Activated T-cell treated with anti-CD3 and anti-CD28 coated beads, Interleukin-2, amount 50 U/mL, for 1 hour (primary cell): Measurements from ENCODE around the gene PRCC.

Experiments
- DNase-seq: peaks from one replicate; pipeline ENCODE4 v3.0.0-alpha.2; 2020

The PRCC gene

GRCh38 chr1:156815961-156816422 lies 48.7 kb downstream of the PRCC start:
- no peak for DNase-seq

DNA sequence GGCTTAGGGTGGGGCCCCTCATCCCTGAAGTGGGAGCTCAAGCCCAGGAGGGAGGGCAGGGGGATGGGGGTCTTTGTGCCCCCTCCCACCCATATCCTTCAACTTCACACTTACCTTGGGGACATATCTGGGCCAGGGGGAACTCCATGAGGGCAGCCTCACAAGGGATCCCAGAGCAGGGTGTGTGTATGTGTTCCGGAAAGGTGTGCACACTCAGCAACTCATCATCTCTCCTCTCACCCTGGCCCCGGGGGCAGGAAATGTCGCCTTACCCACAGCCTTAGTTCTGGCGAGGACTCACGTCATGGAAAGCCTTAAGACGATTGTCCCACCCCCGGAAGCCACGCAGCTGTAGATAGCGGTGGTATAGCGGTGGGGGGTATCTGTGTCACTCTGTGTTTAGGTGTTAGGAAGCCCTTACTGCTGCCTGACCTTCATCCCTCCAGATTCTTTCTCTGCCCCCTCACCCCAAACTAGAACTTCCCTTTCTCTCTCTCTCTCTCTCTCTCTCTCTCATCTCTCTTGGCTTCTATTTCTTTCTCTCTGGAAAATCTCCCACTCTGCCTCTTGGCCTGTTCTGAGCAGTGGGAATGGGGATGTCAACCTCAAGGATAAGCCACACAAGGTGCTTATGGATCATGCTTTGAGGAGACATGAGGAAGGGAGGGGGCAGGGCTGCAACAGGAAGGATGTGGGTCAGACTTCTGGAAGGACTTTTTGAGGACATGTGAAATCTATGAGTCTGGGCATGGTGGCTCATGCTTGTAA lies 49.4 kb downstream of the PRCC start, which contains the start of gene SH2D2A:
Gene SH2D2A (minus strand): TSS at position 288 of the 768 bp plus-strand sequence. CDS start 140 bp downstream, at position 148.
- DNase-seq: peak; percentile 90

GRCh38 chr1:156821801-156822200 lies 54.5 kb downstream of the PRCC start:
- DNase-seq: no peak

GRCh38 chr1:156822680-156823079 lies 55.3 kb downstream of the PRCC start:
- no peak for DNase-seq

- DNase-seq: no peak
These were observed 56.0 kb downstream of the PRCC start for GRCh38 chr1:156823210-156823790.

DNA sequence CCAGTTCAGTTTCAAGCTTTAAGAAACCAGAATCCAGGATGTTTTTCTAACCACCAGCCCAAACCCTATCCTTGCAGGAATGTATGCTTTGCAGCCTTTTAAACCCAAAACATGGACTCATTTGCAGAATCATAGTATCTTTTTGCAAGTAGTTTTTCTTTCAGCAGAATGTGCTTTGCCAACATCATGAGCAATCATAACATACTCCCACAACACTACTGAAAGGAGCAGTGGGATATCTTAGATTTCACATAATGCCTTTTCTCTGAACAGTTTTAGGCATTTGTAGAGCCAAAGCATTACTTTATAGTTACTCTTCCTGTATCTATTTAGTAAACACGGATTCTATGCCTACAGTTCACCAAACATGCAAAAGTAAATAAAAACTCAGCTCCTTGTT lies 59.3 kb downstream of the PRCC start:
- DNase-seq: no peak

DNA sequence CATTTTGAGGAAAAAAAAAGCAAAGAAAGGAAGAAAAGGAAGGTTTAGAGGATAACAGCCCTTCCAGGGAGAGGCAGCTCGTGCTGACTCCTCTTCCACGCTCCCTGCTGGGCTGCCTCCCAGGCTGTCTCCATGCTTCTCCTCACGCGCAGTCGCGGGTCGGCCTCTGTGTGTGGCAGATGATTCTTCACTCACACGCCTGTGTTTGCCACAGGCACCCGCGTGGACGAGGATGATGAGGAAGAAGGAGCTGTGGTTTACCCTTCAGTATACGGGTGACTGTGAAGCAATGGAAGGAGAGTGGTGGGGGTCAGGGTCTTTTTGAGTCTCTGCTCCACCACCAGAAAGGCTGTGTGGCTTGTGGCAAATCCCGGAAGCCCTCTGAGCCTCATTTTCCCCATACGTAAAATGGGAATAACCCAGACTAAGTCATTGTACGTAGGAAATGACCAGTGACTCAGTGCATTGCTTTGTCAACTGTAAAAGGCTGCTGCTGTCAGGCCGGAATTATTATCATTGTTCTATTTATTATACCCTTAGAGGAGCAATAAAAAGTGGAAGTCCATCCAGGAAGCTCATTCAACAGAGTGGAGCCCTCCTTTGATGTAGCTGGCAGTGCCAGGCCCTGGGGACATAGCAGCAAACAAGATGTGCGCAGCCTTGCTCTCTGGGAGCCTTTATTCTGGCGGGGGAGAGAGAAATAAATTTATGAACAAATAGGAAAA lies 61.2 kb downstream of the PRCC start:
- no peak for DNase-seq

- no peak for DNase-seq
These were observed 65.1 kb downstream of the PRCC start for GRCh38 chr1:156832434-156832833.

GRCh38 chr1:156833603-156834002 lies 66.3 kb downstream of the PRCC start:
- no peak for DNase-seq

DNA sequence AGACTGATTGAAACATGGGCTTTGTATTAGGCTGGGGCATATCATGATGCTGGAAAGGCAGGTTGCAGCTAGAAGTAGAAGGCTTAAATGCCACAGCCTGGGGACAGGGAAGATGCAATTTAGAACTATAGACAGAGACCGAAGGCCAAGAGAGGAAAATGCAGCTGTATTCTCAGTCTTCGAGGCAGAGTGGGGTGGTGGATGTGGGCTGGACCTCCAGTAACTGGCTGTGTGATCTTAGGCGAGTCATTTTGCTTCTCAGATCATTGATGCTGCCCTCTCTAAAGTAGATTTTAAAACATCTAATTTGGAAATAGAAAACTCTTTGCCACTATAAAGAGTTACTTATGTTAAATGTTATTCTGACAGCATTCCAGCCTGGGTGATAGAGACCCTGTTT lies 67.0 kb downstream of the PRCC start:
- DNase-seq: no peak

DNA sequence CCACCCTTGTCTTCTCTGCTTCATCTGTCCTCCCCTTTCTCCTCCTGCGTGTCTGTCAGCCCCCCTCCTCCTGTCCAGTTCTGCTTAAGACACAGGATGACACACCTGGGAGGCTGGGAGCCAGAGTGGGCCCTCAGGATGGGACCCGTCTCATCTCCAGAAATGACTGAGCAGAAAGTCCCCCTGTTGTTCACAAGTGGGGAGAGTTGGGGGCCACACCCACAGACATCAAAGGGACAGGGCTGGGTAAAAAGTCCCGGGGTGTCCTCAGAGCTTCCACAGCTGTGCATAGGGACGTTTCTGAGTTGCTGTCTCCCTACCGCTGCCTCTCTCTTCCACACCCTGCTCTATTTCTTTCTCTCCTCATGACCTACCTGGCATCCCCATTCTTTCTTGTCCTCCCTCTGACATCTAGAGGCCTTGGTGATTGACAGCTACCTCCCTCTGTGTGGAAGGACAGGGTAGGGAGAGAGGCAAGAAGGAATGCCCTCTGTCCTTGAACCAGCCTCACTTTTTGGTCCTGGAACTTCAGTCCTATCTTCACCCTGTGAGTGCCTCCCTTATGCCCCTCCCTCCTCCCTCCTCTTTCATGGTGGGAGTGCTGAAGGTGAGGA lies 68.8 kb downstream of the PRCC start:
- DNase-seq: peak; percentile 35

DNA sequence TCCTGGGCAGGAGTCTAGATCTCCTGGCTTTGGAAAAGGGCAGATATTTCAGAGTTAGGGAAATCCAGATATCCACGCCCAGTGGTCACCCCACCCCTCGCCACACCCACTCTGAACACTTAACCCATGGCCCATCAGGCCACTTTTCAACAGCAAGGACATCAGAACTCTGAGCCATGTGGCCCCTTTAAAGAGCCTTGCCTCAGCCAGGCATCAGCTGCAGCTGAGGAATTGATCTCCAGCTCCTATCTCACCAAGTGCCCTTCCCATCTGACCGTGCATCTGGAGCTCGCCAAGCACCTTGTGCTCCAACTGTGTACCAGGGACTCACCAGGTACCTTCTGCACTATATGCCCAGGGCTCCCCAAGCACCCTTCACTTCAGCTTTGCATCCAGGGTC lies 69.6 kb downstream of the PRCC start:
- no peak for DNase-seq

DNA sequence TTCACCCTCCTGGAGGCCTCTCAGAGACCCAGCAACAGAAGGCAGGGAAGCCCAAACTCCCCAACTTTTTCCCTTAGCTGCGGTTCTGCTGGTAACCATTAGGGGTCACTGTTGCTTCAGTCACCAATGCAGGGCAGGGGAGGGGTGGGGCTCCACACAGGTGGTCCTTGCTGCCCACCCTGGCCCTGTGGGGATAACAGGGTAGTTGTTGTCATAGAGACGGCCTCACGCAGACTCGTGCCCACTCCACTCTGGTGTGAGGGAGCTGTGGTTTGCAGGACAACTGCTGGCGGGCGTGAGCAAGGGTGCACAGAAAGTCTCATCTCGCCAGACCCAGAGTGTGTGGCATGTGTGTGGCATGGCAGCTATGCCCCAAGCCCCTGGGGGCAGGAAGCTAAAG lies 71.6 kb downstream of the PRCC start:
- DNase-seq: peak; percentile 63

- no peak for DNase-seq
These were observed 72.2 kb downstream of the PRCC start for GRCh38 chr1:156839426-156840109.

GRCh38 chr1:156840186-156840897 lies 73.0 kb downstream of the PRCC start:
- no peak for DNase-seq

GRCh38 chr1:156840898-156841279 lies 73.6 kb downstream of the PRCC start:
- no peak for DNase-seq

DNA sequence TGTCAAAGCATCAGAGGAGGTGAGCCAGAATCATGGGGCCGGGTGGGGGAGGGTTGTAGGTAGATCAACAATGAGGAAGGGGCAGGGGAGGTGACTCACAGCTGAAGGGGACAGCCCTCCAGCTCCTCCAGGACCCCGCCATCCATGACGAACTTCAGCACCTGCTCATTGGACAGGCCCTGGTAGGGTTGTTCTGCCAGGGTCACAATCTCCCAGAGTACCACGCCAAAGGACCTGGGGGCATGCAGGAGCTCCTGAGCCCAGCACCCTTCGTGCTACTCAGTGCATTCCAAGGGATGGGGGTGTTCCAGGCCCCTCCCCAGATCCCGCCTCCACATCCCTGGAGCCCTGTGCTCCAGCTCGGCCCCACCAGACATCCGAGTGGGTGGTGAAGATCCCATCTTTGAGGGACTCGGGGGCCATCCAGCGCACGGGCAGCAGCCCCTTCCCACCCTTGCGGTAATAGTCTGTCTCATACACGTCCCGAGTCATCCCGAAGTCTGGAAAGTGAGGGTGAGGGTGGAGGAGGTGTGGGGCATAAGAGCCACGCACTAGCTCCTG lies 74.0 kb downstream of the PRCC start:
- no peak for DNase-seq

- no peak for DNase-seq
These were observed 75.4 kb downstream of the PRCC start for GRCh38 chr1:156842618-156843300.

DNA sequence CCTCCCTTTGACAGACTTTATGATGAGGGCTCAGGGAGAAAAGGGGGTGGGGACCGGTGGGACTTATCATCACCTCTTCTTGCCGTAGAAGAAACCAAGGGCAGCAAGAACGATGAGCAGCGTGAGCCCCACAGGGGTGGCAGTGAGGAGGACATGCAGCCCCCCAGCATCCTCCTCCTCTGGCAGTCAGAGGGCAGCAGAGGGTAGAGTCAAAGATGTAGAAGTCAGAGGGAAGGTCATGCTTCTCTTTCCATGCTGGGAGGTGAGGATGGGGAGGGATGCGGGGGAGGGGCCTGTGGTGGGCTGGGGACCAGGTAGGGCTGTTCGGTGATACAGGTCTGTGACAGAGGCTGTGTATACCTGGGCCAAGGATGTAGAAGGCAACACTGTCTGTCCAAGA lies 76.8 kb downstream of the PRCC start:
- DNase-seq: no peak

DNA sequence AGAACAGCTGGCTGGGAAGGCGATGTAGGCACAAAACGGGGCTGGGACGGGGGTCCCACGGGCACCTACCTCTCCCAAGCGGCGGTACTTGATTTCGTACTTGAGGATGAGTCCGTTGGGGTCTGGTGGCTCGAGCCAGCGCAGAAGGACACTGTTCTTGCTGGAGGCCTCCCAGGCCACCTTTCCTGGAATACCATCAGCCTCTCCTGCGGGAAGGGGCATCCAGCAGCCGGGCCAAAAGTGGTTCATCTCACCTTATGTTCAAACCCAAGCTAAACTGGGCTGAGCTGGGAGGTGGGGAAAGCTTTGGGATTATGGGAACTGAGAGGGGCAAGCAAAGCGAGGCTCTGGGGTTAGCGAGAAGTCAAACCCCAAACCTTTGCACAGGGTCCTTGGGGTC lies 77.3 kb downstream of the PRCC start:
- no peak for DNase-seq
